CD1c-positive myeloid dendritic cell (primary cell): Measurements from ENCODE around the gene RHOB.
"Not testable (repeated sequence)": the region's sequence is repeated elsewhere in the genome, so short reads cannot be mapped to it uniquely, and the experiment has no call there.

Experiments
- DNase-seq: peaks from one replicate; pipeline ENCODE4 v3.0.0-alpha.2; 2016; ENCODE audit errors: extremely low spot score

The RHOB gene

DNA sequence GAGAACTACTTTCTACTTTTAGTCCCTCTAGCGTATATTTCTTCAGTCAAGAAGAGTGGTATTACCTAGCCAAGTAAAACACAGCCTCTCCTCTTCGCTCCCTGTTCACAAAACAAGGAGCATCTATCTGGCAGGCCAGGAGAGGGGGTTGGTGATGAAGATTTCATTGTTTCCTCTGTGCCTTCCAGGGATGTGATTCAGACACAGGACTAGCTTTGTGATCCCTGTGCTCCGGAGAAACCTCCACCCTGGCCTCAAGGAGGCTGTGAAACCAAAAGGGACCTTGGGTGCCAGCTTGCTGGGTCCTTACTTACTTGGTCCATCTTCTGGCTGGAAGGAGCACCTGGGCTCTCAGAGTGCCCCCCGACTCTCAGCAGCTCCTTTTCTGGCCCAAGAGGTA, 5.7 kb downstream of the RHOB start:
- no peak for DNase-seq

DNA sequence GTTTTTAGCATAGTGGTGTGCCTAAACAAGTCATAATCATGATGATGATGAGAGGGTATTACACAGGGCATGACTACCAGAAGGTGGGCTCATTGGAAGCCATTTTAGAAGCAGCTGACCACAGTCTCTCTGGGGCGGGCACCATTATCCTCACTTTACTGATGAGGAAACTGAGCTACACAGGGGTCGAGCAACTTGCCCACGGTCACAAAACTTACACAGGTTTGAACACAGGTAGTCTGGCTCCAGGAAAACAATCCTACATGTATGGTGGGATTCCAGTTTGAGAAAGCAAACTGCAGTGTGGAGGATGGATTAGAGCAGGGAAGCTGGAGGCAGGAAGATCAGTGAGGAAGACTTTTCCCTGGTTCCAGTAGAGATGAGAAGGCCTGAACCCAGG, 6.2 kb downstream of the RHOB start:
- DNase-seq, result no peak

DNA sequence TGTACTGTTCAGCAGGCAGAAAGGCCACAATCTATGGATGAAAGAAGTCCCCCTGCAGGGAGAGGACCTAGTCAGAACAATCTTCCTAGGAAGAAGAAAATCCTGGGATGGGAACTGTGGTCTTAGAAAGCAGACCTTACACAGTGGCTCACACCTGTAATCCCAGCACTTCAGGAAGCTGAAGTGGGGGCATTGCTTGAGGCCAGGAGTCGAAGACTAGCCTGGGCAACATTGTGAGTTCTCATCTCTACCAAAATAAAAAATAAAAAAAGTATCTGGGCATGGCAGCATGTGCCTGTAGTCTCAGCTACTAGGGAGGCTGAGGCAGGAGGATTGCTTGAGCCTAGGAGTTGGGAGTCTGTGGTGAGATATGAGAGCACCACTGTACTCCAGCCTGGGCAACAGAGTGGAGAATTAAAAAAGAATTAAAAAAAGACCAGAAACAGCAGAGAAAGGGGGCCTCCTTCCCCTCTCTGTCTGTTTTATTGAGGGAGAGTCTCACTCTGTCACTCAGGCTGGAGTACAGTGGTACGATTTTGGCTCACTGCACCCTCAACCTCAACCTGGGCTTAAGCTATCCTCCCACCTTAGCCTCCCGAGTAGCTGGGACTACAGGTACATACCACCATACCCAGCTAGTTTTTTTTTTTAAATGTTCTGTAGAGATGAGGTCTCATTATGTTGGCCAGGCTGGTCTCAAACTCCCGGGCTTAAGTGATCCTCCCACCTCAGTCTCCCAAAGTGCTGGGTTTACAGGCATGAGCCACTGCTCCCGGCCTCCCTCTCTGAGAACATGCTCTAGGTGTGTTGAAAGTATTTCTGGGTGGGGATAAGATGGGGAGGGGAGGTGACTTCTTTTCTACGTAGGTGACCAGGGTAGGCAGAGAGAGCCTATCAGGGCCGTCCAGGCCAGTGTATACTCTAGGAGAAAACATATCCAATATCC, 7.4 kb downstream of the RHOB start:
- DNase-seq, result no peak

DNA sequence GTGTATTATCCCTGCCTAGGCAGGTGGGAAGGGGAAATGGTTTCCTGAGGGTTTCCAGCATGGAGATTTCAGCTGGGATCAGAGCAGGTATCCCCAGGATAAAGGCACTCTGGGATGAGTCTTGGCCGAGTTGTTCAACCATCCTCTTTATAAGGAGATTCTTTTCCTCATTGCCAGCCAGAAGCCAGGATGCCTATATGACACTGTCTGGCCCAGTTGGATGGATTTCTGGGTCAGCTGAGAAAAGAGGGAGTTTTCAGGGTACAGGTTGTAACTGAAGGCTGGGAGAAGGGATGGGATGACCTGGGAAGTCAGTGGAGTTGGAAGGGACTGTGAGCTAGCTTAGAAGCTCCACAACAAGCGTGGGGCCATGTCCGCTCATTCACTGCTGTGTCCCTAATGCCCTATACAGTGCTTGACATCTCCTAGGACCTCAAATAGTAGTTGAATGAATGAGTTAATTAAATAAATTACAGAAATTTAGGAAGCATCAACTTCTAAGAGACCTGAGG, 8.3 kb downstream of the RHOB start:
- DNase-seq, result no peak

DNA sequence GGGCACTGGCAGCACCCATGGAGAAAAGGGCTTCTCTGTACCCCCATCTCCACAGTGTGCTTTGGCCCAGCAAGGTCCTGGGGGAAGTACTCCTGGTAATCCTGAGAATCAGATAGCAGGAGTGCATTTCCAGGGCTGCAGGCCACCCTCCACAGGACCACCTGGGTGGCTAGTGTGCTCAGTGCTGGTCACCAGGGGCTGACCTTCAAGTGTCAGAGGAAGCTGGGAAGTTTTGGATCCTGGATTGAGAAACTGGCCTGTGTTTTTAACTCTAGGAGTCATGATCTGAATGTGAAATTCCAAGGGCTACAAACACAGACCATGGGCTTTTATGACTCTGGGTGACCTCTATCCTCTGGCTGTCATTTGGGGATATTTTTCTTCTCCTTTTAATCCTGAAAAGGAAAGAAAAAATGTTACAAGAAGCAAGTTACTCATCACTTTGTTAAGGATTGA, 9.3 kb downstream of the RHOB start:
- DNase-seq, result no peak

DNA sequence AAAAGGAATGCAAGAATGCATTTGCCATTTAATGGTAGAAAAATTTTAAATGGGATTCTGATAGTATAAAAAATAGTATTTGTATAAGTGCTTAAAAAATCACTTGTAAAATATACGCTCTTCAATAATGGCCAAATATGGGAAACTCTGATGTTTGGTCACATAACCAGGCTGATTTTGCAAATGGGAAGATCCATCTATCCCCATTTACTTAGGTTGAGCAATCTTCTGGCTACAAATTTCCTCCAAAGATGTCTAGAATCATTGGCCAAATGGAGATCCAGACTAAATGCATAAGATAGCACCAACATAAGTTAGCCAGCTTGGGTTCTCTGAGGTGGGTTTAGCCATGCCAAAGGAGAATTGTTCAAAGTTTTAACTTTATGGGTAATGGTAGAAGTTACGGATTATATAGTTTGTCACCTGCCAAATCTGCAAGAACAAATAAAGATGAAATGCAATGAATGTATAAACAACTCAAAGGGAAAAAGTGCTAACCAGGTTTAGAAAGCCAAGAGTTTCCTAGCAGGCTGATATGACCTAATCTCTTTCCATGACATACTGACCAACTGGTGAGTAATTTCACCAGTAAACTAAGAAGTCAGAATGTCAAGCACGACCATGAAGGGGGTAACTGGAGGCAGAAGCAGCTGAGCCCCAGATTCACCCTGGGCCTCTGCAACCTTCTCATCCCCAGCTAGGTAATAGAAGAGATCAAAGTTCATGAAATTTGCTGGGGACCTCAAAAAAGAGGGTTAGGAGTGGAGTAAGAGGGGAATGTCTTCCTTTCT, 10.0 kb downstream of the RHOB start:
- DNase-seq, result no peak

DNA sequence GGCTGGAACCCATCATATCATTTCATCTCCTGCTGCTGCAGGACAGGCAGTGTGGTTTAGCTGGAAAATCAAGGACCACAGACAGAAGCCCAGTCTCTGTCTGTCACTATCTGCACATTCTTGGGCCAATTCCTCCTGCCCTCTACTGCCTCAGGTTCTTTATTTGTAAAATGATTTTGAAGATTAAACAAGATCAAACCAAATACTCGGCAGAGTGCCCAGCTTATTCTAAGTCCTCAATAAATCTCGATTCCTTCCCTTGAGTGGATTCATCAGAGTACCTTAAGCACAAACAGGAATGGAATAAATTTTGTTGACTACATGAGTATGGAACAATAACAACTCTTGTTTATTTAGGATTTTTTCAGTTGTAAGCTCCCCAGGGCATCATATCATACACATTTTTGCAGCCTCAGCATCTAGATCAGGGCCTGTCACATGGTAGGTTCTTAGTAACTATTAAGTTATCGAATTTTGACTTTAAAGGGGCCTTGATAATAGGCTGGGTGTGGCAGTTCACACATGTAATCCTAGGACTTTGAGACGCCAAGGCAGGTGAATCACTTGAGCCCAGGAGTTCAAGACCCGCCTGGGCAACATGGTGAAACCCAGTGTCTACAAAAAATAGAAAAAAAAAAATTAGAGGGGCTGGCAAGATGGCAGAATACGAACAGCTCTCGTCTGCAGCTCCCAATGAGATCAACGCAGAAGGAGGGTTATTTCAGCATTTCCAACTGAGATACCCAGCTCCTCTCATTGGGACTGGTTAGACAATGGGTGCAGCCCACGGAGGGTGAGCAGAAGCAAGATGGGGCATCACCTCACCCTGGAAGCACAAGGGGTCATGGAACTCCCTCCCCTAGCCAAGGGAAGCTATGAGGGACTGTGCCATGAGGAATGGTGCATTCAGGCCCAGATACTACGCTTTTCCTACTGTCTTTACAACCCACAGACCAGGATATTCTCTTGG, 11.1 kb downstream of the RHOB start:
- no peak for DNase-seq

DNA sequence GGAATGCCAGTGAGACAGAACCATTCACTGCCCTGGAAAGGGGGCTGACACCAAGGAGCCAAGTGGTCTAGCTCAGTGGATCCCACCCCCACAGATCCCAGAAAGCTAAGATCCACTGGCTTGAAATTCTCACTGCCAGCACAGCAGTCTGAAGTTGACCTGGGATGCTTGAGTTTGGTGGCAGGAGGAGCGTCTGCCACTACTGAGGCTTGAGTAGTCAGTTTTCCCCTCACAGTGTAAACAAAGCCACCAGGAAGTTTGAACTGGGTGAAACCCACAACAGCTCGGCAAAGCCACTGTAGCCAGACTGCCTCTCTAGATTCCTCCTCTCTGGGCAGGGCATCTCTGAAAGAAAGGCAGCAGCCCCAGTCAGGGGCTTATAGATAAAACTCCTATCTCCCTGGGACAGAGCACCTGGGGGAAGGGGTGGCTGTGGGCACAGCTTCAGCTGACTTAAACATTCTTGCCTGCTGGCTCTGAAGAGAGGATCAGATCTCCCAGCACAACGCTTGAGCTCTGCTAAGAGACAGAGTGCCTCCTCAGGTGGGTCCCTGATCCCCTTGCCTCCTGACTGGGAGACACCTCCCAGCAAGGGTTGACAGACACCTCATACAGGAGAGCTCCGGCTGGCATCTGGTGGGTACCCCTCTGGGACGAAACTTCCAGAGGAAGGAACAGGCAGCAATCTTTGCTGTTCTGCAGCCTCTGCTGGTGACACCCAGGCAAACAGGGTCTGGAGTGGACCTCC, 12.0 kb downstream of the RHOB start:
- DNase-seq, result not testable (repeated sequence)

DNA sequence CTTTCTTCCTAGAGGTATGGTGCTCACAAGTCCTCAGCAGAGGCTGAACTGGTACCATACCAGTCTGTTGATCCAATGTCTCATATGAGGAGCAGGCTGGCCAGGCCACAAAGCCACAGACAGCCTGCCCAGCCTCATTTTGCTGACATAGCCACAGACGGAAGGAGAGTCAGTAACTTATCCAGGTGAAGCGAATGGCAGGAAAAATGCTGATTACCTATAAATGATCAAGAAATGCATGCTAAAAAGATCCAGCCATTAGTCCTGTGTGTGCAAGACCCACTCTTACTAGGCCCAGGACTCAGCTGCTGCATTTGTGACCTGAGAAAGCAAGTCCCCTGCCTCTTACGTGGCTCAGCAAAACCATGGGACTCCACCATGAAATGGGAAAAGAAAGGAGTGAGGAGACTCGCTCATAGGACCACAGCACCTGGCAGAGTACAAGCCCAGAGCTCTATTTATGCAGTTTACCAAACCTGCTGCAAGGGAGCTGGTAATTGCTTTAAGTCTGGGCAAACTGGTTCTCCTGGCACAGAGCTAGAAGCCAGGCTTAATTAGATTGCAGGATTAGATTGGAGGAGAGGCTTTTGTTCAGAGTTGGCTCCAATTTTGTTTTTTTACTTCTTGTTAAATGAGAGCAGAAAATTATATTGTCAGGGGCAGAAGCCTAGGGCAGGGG, 19.0 kb downstream of the RHOB start:
- DNase-seq, result no peak

DNA sequence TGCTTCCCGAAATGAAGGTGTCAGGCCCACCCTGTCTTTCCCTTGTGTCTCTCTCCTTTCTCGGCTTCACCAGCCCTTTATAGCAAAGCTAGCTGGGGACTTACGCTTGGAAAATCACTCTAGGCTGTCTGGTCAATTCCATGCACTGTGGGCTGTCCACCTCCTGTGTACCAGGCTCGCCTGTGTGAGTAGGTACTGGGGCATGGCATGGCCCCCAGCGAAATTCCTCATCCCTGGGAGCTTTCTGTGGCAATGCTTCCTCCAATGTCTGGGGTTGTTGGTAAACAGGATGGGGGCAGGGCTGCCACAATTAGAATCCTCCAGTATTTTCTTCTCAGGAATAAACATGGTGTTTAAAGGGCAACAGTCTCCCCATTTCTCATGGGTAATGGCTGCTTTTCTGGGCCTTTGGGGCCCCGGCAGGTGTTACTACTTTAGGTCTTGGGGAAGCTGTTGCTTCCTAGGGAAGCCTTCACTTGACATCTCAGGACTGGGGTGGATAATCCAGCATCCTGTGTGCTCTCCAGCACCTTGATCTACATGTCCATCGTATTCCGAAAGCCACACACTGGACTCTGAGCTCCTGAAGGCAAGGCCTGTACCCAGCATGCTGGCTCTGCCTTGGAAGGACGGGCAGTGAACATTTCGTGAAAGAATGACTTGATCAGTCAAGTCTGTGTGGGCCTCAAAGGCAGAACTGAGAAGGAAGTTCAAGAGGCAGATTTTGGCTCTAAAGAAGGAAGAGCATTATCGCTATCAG, 21.1 kb downstream of the RHOB start:
- DNase-seq, result no peak

DNA sequence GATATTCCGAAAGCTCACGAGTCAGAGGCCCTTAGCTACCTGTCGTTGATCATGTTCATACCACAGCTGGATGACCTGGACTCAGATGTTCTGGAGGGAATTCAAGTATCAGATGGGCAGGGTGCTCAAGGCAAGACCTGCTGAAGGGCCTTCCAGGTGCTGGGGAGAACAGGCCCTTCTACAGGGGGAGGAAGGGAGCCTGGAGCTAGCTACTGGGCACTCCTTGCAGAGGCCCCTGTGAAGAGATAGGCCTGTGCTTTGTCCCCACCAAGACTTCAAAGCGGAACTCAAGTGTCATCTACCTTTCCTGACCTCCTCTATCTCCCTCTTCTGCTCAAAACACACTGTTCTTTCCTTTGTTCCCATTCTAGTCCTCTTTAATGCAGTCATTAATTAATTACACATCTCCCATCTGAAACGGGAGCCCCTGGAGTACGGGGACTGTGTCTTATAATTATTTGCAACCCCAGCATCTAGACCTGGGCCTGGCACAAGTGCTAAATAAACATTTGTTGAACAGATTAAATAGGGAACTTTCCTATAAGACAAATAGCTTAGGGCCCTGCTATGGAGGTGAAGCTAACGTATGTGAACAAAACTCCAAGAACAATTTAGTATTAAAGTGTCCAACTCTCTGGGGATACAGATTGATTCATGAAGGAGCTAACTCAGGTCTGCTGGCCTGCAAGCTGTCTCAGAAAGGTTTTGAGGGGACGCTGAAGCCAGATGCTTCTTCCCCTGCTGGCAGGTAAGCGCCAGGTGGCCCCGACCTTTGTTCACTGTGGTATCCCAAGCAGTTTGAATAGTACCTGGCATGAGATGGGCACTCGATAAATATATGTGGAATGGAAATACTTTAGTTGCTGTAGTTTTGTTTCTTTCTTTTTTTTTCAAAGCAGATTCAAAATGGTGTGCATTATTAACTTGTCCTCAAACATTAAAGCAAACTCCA, 22.0 kb downstream of the RHOB start:
- no peak for DNase-seq

DNA sequence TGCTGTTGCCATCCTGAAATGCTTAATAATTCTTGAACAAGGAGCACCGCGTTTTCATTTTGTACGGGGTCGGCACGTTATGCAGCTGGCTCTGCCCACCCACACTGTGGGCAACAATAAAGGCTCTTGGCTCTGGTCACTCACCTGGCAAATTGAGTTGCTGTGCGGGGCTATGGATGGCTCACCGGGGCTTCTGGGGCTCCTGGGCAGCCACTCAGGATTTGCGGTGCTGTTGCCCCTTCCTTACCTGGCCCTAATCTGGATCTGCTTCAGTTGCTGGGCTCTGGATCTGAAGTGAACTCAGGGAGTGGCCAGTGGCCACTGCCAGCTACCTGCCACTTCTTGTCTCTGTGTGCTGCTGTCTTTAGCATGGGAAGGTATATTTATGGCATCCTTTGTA, 22.7 kb downstream of the RHOB start:
- no peak for DNase-seq

DNA sequence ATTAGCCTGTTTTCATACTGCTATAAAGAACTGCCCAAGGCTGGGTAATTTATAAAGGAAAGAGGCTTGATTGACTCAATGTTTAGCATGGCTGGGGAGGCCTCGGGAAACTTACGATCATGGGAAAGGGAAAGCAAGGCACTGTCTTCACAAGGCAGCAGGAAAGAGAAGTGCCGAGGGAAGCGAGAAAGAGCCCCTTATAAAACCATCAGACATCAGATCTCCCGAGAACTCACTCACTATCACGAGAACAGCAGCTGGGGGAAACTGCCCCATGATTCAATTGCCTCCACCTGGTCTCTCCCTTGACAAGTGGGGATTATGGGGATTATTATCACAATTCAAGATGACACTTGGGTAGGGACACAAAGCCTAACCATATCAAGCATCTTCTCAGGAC, 23.3 kb downstream of the RHOB start:
- no peak for DNase-seq

DNA sequence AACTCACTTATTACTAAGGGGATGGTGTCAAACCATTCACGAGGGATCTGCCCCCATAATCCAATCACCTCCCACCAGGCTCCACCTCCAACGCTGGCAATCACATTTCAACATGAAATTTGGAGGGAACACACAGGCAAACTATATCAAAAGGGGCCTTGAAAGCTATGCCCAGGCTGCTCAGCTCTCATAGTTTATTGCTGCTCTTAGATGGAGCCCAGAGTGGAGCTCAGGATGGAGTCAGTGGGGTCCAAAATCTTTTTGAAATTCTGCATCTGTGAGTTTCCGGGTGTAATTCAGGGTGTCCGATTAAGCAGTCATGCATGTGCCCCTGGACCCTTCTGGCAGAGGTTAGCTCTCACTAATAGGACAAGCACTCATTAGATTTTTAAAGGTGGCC, 24.3 kb downstream of the RHOB start:
- no peak for DNase-seq

DNA sequence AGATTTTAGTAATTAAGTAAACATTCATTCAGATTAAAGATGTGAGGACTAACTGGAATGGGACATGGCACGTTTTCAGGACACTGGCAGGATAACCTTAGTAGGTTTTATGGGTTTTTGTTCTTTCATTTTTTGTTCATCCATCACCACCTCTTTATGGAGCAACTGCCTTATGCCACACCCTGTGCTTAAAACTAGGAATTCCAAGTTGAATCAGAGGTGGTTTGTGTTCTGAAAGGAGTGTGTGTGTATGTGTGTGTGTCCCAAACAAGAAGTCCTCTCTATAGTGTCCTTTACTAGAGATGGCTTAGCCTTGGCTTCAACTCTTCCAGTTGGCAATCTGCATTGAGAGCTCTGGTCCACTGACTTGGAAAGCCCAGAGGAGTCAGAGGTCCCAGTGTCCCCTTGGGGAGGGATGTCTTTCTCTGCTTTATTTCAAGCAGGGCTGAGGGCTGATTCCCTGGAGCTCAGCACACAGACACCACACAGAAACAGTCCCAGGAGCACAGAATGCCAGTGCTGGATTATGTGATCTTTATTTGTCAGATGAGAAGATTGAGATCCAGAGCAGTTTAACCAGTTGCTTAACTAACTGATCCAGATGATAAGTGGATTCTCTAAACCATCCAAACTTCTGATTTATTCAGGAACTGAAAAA, 25.2 kb downstream of the RHOB start:
- DNase-seq, result no peak

DNA sequence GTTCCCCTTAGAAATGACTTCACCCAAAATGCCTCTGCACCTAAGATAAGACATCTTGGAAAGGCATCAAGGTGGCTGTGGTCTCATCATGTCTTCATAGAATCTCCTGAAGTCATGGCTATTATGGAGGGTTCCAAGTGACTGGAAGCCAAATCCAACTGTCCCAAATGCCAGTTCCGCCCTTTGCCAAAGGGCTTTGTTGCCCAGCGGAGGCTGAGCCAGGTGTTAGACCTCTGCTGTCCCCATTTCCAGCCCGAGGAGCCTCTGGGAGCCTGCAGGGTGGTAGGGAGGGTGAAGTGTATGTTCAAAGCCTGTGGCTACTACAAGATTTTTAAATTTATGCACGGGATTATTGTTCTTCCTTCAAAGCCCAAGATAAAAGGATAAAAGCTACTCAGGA, 25.7 kb downstream of the RHOB start:
- no peak for DNase-seq

DNA sequence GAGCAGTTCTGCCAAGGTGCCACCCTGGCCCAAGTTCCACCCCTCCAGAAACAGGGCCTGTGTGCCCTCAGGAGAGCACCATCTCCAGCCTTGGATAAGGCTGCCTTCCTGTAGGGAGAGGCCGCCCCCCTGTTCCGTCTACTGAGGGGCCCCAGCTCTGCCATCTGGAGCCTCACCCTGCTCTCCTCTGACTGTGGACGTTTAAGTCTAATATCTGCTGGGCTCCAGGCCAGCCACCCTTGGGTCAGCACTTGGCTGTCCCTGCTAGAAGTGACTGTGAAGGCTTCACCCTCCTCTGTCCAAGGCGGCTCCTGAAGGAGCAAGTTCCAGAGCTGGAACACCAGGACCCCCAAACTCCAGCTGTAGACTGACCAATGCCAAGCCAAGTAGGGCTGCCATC, 26.3 kb downstream of the RHOB start:
- no peak for DNase-seq
